Liver (tissue), 3 donors: ENCODE results near the gene SLC9A8.

Experiments used
- CTCF ChIP-seq: fragments of 150-350 bp; IDR thresholded peaks from 2 replicates; pipeline ENCODE4 v1.5.1; 2017; ENCODE audit warnings: improper control_type of control experiment, low read depth, low read length; ENCODE audit not compliant: missing input control
- EGR1 ChIP-seq, 2 donors: IDR thresholded peaks; 2 replicates each; pipeline ENCODE4 v1.6.1; 2016 to 2018; ENCODE audit warnings: antibody characterized with exemption in 2 of 2, low read depth in 2 of 2
- GABPA ChIP-seq, 2 donors: IDR thresholded peaks in 1 of 2; conservative IDR thresholded peaks in 1 of 2; 2 replicates each; pipeline ENCODE4 v1.6.1; 2016; ENCODE audit warnings: antibody characterized with exemption in 2 of 2, mild to moderate bottlenecking in 1 of 2, moderate library complexity in 1 of 2
- MAX ChIP-seq: IDR thresholded peaks from 2 replicates; pipeline ENCODE4 v1.6.1; 2016; ENCODE audit warnings: antibody characterized with exemption
- RAD21 ChIP-seq, 2 donors: IDR thresholded peaks; 2 replicates each; pipeline ENCODE4 v1.6.1; 2016; ENCODE audit warnings: antibody characterized with exemption in 2 of 2, mild to moderate bottlenecking in 2 of 2
- SP1 ChIP-seq: IDR thresholded peaks from 2 replicates; pipeline ENCODE4 v1.6.1; 2018; ENCODE audit warnings: antibody characterized with exemption, mild to moderate bottlenecking
- TAF1 ChIP-seq: conservative IDR thresholded peaks from 2 replicates; pipeline ENCODE4 v1.6.1; 2016; ENCODE audit warnings: antibody characterized with exemption, mild to moderate bottlenecking
- YY1 ChIP-seq: IDR thresholded peaks from 2 replicates; pipeline ENCODE4 v1.6.1; 2016; ENCODE audit warnings: antibody characterized with exemption, mild to moderate bottlenecking
- TF ChIP-seq, protein P1 (sequence below): IDR thresholded peaks from 2 replicates; pipeline ENCODE4 v1.6.1; 2016; ENCODE audit warnings: antibody characterized with exemption, mild to moderate bottlenecking
- TF ChIP-seq, protein P2 (sequence below): IDR thresholded peaks from 2 replicates; pipeline ENCODE4 v1.6.1; 2016; ENCODE audit warnings: antibody characterized with exemption
- donor health status: healthy.
- donor health status: healthy.

DNA sequence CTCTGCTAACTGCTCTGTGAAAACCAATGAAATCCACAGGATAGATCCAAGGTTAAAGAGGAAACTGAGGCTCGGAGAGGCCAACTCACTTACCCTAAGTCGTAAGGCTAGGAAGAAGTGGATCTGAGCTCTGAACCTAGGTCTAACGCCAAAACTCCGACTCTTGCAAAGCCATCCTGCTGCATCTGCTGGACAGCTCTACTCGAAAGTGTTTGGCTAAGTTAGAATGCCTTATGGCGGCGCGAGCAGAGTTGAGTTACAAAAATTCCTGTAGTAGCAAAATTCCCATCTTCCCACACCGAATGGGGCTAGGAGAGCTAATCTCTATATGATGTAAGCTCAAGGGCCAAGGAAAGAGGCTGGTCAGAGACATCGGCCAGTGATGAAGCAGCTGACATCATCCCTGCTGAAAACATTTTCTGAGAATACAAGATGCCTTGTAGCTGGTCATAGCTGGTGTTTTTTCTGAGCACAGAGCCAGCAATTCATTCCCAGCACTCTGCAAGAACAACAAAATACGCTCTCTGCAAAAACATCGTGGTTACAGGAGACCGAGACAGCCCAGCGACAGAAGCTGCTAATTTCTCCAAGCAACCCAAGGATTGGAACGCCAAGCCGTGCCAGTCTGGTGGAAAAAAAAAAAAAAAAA lies 100.9 kb downstream of the SLC9A8 start:
- TF ChIP-seq CTCF (no peak), RAD21 (IDR thresholded peaks at IDR 0.05) (no peak), SP1 (no peak), EGR1 (IDR thresholded peaks at IDR 0.05; ENCODE audit: low read depth in 2 of 2) (no peak), TAF1 (no peak), GABPA (IDR thresholded peaks at IDR 0.05 in 1 of 2, conservative IDR thresholded peaks at IDR 0.05 in 1 of 2) (no peak), YY1 (no peak), MAX (no peak)
- TF ChIP-seq, protein P1, sequence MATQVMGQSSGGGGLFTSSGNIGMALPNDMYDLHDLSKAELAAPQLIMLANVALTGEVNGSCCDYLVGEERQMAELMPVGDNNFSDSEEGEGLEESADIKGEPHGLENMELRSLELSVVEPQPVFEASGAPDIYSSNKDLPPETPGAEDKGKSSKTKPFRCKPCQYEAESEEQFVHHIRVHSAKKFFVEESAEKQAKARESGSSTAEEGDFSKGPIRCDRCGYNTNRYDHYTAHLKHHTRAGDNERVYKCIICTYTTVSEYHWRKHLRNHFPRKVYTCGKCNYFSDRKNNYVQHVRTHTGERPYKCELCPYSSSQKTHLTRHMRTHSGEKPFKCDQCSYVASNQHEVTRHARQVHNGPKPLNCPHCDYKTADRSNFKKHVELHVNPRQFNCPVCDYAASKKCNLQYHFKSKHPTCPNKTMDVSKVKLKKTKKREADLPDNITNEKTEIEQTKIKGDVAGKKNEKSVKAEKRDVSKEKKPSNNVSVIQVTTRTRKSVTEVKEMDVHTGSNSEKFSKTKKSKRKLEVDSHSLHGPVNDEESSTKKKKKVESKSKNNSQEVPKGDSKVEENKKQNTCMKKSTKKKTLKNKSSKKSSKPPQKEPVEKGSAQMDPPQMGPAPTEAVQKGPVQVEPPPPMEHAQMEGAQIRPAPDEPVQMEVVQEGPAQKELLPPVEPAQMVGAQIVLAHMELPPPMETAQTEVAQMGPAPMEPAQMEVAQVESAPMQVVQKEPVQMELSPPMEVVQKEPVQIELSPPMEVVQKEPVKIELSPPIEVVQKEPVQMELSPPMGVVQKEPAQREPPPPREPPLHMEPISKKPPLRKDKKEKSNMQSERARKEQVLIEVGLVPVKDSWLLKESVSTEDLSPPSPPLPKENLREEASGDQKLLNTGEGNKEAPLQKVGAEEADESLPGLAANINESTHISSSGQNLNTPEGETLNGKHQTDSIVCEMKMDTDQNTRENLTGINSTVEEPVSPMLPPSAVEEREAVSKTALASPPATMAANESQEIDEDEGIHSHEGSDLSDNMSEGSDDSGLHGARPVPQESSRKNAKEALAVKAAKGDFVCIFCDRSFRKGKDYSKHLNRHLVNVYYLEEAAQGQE: no peak
- TF ChIP-seq, protein P2, sequence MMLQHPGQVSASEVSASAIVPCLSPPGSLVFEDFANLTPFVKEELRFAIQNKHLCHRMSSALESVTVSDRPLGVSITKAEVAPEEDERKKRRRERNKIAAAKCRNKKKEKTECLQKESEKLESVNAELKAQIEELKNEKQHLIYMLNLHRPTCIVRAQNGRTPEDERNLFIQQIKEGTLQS: no peak
